ENCODE results near the gene WDFY4. TPM values are rescaled to one million over a fixed set of nuclear protein-coding genes. Genes with fewer than 3 reads are reported as not detected.

WDFY4 gene
- total RNA-seq, 2 experiments from 2014 or later = 0.90 to 1.1 TPM

DNA sequence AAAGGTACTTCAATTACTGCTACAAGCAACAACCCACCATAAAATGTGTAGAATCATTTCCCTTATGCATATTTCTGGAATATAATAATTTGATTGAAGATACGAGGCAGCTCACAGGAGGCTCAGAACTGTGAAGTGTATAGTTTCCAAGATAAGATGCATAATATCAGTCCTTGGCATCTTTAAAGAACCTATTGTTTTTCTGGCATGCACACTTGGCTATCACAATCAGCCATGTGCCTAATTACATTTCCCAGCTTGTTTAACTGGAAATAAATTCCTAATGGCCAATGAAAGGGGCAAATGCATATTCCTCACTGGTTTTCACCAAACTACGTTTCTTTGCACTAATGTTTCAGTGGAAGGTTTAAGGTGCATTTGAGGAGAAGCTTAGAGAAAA is 338.4 kb downstream of the WDFY4 start:
- Mint-ChIP-seq H3K27me3 (peaks cover 3% of the 10 kb centered on the region), H3K9me3 (no peaks in the 10 kb centered on the region), H3K27ac (no peak overlapping the region), H3K36me3 (ENCODE audit: low read depth) (no peaks in the 10 kb centered on the region), H3K4me3 (no peak overlapping the region), H3K4me1 (ENCODE audit: low read depth) (no peaks in the 10 kb centered on the region)
- POLR2A ChIA-PET = no interaction called here
- TF ChIP-seq, protein P1, sequence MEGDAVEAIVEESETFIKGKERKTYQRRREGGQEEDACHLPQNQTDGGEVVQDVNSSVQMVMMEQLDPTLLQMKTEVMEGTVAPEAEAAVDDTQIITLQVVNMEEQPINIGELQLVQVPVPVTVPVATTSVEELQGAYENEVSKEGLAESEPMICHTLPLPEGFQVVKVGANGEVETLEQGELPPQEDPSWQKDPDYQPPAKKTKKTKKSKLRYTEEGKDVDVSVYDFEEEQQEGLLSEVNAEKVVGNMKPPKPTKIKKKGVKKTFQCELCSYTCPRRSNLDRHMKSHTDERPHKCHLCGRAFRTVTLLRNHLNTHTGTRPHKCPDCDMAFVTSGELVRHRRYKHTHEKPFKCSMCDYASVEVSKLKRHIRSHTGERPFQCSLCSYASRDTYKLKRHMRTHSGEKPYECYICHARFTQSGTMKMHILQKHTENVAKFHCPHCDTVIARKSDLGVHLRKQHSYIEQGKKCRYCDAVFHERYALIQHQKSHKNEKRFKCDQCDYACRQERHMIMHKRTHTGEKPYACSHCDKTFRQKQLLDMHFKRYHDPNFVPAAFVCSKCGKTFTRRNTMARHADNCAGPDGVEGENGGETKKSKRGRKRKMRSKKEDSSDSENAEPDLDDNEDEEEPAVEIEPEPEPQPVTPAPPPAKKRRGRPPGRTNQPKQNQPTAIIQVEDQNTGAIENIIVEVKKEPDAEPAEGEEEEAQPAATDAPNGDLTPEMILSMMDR (IDR thresholded peaks at IDR 0.05) = no peak
- DNase-seq (no peak), ATAC-seq (no peak)
- intact Hi-C loops (cut with micrococcal nuclease) = no loop called here
- CTCF ChIA-PET = no interaction called here

DNA sequence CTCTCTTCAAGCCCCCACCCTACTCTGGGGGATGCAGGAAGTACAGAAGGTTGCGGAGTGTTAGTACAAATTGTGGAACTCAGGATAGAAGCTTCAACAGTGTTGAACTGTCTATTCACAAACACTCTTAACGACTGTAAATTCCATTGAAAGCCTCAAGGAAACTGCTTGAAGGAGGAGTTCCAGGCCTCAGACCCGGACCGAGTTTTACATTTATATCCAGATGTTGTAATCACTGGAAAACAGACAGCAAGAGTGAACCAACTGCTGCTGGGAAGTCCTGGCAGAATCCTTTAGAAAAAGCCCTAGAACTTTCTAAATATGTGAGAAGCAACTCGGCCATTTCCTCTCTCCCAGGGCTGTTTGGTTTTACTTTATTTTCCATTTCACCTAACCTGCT is 339.1 kb downstream of the WDFY4 start:
- Mint-ChIP-seq H3K9me3 (no peaks in the 10 kb centered on the region), H3K4me1 (ENCODE audit: low read depth) (no peaks in the 10 kb centered on the region), H3K36me3 (ENCODE audit: low read depth) (no peaks in the 10 kb centered on the region), H3K4me3 (no peak overlapping the region), H3K27ac (no peak overlapping the region), H3K27me3 (peaks cover 3% of the 10 kb centered on the region)
- ChIA-PET CTCF (no interaction called here), POLR2A (no interaction called here)
- intact Hi-C loops (cut with micrococcal nuclease) = no loop called here
- TF ChIP-seq, protein P1 (IDR thresholded peaks at IDR 0.05) = no peak
- ATAC-seq (no peak), DNase-seq (no peak)

DNA sequence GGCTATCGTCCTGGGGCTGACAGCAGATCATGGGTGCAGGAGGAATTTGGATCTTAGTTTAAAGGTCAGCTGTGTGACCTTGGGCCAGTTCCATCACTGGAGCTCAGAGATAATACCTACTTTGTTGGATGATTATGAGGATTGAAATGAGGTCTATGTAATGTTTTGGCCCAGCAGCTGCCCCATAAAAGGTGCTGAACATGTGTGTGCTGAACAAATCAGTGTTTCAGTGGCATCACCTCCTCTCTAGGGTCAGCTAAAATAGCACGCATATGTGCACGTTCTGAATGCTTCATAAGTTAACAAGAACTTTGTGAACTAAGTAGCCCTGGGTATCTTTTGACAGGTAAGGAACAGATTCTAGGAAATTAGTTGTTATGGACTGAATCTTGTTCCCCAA is 339.8 kb downstream of the WDFY4 start:
- TF ChIP-seq, protein P1 (IDR thresholded peaks at IDR 0.05) = no peak
- Mint-ChIP-seq H3K4me3 (no peak overlapping the region), H3K4me1 (ENCODE audit: low read depth) (no peaks in the 10 kb centered on the region), H3K9me3 (no peaks in the 10 kb centered on the region), H3K36me3 (ENCODE audit: low read depth) (no peaks in the 10 kb centered on the region), H3K27me3 (peaks cover 3% of the 10 kb centered on the region), H3K27ac (no peak overlapping the region)
- POLR2A ChIA-PET = no interaction called here
- DNase-seq (no peak), ATAC-seq (no peak)
- intact Hi-C loops (cut with micrococcal nuclease) = no loop called here
- CTCF ChIA-PET = no interaction called here

DNA sequence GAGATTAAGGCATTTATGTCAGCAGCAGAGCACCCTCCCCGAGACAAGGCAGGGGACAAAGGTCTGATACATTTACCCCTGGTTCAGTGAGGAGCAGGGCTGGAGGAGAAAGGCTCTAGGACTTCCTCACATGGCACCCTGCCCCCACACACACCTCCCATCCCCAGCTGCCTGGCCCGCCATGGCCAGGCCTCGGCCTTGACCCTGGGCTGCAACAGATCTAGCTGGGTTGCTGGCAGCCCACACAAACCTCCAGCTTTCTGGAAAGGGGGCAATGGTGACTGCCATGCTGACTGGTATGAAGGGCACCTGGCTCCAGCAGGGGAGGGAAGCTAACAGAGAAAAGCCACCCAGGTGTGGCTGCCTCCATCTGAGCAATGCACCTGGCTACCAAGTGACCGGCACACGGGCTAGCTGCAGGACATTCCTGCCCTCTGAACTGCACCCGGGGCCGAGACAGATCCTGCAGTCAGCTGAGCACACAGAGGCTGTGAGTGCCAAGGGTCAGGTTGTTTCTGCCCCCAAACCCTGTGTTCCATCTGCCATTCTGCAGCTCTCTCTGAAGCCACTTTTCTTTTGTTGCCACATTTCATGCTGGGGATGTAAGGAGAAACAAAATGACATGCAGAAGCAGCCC is 340.8 kb downstream of the WDFY4 start:
- H3K36me3 Mint-ChIP-seq (ENCODE audit: low read depth) = no peaks in the 10 kb centered on the region
- ChIA-PET POLR2A (no interaction called here), CTCF (no interaction called here)
- no peaks in the 10 kb centered on the region for H3K4me1 Mint-ChIP-seq (ENCODE audit: low read depth)
- no peaks in the 10 kb centered on the region for H3K27me3 Mint-ChIP-seq
- ATAC-seq (no peak), DNase-seq (no peak)
- TF ChIP-seq, protein P1 (IDR thresholded peaks at IDR 0.05) = no peak
- no peak overlapping the region for H3K27ac Mint-ChIP-seq
- intact Hi-C loops (cut with micrococcal nuclease) = no loop called here
- no peaks in the 10 kb centered on the region for H3K9me3 Mint-ChIP-seq
- H3K4me3 Mint-ChIP-seq = no peak overlapping the region

DNA sequence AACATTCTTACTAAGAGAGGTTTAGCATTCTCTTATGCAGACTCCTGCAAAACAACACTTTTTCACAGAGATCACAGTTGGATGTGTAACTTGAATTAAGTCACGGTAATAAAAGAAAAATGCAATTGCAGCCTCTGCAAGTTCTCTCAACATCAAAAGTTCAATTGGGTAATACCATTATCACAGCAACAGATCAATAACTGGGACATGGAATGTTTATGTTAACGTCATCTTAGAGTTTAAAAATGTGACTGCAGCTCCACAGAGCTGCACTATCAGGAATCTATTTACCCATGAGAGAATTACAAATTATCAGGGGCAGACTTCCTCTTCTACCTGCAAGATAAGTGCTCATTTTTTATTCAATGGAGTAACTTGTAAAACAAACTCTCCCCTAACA is 344.0 kb downstream of the WDFY4 start:
- Mint-ChIP-seq H3K4me1 (ENCODE audit: low read depth) (no peaks in the 10 kb centered on the region), H3K27me3 (no peaks in the 10 kb centered on the region), H3K27ac (no peak overlapping the region), H3K36me3 (ENCODE audit: low read depth) (no peaks in the 10 kb centered on the region), H3K9me3 (no peaks in the 10 kb centered on the region), H3K4me3 (no peak overlapping the region)
- ATAC-seq = no peak
- DNase-seq = no peak
- intact Hi-C loops (cut with micrococcal nuclease) = no loop called here
- TF ChIP-seq, protein P1 (IDR thresholded peaks at IDR 0.05) = no peak
- ChIA-PET POLR2A (no interaction called here), CTCF (no interaction called here)

All from activated CD8-positive, alpha-beta T cell treated with anti-CD3 and anti-CD28 coated beads for 36 hours (primary cell).